Endothelial cell of umbilical vein (primary cell): Measurements from ENCODE around the gene BCL11B.

Experiments
- CTCF ChIP-seq, 2 donors: IDR thresholded peaks; 1 replicate in 1 of 2; 2 replicates in 1 of 2; pipeline ENCODE4 v1.5.1; 2011; ENCODE audit warnings: low read length in 2 of 2, mild to moderate bottlenecking in 2 of 2, moderate library complexity in 2 of 2, control low read depth in 1 of 2, inconsistent platforms in 1 of 2, low read depth in 1 of 2; ENCODE audit not compliant: insufficient read depth in 1 of 2; ENCODE audit errors: extremely low read depth in 1 of 2
- EZH2 ChIP-seq: IDR thresholded peaks from 2 replicates; pipeline ENCODE4 v1.6.1; 2012; ENCODE audit warnings: borderline replicate concordance, low read depth, mild to moderate bottlenecking, moderate library complexity, low read length, inconsistent platforms; ENCODE audit not compliant: severe bottlenecking
- FOS ChIP-seq: IDR thresholded peaks from 2 replicates; pipeline ENCODE4 v1.6.1; 2011; ENCODE audit warnings: mild to moderate bottlenecking, low read length, moderate library complexity, borderline replicate concordance; ENCODE audit not compliant: insufficient read depth
- GATA2 ChIP-seq: IDR thresholded peaks from 2 replicates; pipeline ENCODE4 v1.7.0; 2011; ENCODE audit warnings: low read depth, mild to moderate bottlenecking, moderate library complexity, mixed read lengths, low read length; ENCODE audit not compliant: insufficient read length, insufficient read depth
- JUN ChIP-seq: IDR thresholded peaks from 2 replicates; pipeline ENCODE4 v1.6.1; 2011; ENCODE audit warnings: borderline replicate concordance, low read depth; ENCODE audit not compliant: insufficient read length, insufficient read depth
- MAX ChIP-seq: IDR thresholded peaks from 2 replicates; pipeline ENCODE4 v1.6.1; 2011; ENCODE audit not compliant: insufficient read depth, insufficient read length
- MYC ChIP-seq: IDR thresholded peaks from one replicate; pipeline ENCODE4 v1.6.1; 2011; ENCODE audit warnings: mild to moderate bottlenecking, low read depth, low read length
- POLR2A ChIP-seq: IDR thresholded peaks from 2 replicates; pipeline ENCODE4 v1.6.1; 2012; ENCODE audit warnings: low read depth, mild to moderate bottlenecking, control low read depth, low read length
- POLR2AphosphoS5 ChIP-seq: IDR thresholded peaks from 2 replicates; pipeline ENCODE4 v1.6.1; 2012; ENCODE audit warnings: low read depth, mild to moderate bottlenecking, control low read depth, low read length, moderate library complexity; ENCODE audit not compliant: insufficient read depth

- no peak for TF ChIP-seq FOS
- TF ChIP-seq EZH2, result no peak
- TF ChIP-seq CTCF (IDR thresholded peaks at IDR 0.05; ENCODE audit: extremely low read depth in 1 of 2, insufficient read depth in 1 of 2, low read depth in 1 of 2, low read length in 2 of 2), result no peak
- no peak for TF ChIP-seq JUN
- TF ChIP-seq MAX, result no peak
- no peak for TF ChIP-seq POLR2A
- no peak for TF ChIP-seq POLR2AphosphoS5
- TF ChIP-seq GATA2, result no peak
- no peak for TF ChIP-seq MYC
Observed at GRCh38 chr14:99296517-99296916, 24.5 kb upstream of the BCL11B start.
